Subcutaneous preadipocyte (primary cell): ENCODE data around the gene LRRC23. TPM values are rescaled to one million over a fixed set of nuclear protein-coding genes. Genes with fewer than 3 reads are reported as not detected.

Source experiments
- small RNA-seq: library from RNA; depleted of rRNA; stranded (forward); fragments of <200 nt; gene quantifications from one replicate; pipeline ENCODE3, GENCODE V24; 2012
- total RNA-seq: library from RNA; depleted of rRNA; stranded (reverse); fragments of >200 nt; gene quantifications from 2 replicates; pipeline ENCODE4 v1.2.3, GENCODE V29; 2012

Gene LRRC23, protein sequence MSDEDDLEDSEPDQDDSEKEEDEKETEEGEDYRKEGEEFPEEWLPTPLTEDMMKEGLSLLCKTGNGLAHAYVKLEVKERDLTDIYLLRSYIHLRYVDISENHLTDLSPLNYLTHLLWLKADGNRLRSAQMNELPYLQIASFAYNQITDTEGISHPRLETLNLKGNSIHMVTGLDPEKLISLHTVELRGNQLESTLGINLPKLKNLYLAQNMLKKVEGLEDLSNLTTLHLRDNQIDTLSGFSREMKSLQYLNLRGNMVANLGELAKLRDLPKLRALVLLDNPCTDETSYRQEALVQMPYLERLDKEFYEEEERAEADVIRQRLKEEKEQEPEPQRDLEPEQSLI
- total RNA-seq = 5.1 TPM in 2 replicates

DNA sequence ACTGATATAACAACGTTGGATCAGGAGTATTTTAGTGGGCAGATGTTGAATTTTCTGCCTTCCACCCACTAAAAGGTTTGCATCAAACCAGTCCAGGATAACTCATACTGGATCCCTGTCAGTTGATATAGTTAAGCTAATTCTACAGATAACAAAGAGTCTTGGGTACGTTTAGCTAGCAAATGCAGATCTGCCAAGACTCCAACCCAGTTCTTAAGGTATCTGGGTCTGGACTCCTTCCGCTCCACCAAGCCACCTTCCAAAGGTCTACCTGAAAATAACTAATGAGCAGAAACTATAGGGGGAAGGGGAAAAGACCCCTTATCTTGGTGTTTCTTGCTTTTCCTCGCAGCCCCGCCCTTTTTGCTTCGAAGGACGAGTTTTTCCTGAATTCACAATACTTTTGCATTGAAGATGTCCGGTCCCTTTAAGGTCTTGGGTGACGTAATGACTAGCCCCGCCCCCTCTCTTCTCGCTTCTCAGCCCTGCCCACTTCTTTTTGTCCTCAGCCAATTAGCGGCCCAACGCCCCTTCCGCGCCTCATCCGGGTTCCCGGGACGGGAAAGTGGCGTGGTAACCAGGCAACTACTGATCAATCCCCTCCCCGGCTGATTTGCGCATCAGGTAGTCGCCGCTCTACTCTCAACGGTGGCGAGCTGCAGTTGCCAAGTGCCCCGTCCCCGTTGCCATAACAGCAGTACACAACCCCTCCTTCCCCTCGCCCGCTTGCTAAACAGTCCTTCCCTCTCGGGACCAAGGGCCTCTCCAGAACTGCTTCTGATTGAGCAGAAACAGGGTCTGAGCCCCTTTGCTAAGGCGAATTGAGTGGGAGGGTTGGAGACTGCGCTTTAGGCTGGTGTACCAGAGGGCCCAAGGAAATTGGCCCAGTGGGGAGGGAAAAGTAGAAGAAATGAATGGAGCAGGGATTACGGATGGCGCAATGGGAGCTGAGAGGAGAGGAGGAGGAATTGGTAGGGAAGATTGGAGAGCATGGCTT is at the start of gene LRRC23:
Gene LRRC23 (plus strand): TSS at position 543 of the 997 bp plus-strand sequence. CDS start 812 bp downstream, outside the sequence.

DNA sequence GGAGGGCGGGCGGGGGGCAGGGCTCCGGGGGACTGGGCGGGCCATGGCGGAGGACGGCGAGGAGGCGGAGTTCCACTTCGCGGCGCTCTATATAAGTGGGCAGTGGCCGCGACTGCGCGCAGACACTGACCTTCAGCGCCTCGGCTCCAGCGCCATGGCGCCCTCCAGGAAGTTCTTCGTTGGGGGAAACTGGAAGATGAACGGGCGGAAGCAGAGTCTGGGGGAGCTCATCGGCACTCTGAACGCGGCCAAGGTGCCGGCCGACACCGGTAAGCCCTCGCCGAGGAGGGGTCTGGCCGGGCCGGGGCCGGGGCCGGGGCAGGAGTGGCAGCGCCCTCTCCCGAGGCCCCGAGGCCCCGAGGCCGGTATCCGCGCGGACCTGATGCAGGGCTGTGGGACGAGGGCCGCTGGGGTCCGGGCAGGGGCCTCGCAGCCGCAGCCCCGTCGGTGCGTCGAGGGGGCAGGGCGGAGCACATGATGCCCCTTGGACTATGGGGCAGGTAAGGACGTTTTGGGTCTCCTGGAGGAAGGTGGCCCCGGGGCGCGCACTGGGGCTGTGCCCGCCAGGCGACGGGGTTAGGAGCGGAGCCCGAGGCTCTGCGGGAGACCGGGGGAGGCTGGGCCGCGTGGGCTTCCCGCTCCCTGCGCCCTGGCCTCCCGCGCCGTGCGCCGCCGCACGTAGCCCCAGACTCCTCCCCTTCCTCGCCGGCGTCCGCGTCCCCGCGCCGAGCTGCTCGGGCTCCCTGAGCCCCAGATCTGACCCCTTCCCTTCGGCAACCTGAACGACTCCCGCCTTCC is 37.0 kb upstream of the LRRC23 start, which contains the start of gene TPI1:
Gene TPI1 (plus strand): TSS at position 119 of the 798 bp plus-strand sequence. CDS start 36 bp downstream, at position 155.

DNA sequence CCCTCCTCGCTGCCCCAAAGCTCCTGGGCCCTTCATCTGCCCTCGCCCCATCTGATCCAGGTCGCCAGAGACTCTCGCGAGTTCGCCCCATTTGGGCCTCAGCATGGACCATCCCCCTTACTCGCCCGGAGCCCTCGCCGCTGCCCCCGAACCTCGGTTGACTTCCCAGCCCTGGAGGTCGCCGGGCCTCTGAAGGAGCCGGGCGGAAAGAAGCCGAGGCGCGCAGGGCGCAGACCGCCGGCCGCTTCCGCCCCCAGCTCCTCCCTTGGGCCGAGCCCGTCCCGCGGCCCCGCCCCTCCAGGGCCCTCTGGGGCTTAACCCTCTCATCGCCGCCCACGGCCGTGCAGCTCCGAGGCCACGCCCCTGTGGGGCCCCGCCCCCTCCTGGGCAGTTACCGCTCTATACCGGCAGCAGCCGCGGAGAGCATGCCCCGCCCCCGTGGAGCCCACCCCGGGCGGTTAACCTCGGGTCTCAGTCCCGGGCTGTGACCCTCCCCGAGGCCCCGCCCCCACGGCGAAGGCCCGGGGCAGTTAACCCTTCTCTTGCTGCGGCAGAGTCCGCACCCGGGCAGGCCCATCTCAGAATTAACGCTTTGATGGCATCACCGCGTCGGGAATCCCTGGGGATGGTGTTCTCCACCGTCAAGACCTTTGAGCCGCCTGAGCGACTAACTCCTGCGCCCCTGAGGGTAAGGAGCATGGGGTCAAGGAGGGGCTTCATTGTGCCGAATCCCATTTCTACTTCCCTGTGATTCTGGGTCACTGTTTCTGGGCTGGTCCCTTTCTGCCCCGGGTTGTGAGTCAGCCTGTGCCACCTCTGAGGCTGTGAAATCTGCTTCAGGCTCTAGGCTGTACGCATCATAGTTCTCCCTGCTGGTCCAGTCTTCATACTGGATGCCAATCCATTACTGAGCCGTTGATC is 31.3 kb upstream of the LRRC23 start, which contains the start of gene SPSB2:
Gene SPSB2 (minus strand): TSS at position 210 of the 921 bp plus-strand sequence. CDS start 402 bp downstream, outside the sequence.

DNA sequence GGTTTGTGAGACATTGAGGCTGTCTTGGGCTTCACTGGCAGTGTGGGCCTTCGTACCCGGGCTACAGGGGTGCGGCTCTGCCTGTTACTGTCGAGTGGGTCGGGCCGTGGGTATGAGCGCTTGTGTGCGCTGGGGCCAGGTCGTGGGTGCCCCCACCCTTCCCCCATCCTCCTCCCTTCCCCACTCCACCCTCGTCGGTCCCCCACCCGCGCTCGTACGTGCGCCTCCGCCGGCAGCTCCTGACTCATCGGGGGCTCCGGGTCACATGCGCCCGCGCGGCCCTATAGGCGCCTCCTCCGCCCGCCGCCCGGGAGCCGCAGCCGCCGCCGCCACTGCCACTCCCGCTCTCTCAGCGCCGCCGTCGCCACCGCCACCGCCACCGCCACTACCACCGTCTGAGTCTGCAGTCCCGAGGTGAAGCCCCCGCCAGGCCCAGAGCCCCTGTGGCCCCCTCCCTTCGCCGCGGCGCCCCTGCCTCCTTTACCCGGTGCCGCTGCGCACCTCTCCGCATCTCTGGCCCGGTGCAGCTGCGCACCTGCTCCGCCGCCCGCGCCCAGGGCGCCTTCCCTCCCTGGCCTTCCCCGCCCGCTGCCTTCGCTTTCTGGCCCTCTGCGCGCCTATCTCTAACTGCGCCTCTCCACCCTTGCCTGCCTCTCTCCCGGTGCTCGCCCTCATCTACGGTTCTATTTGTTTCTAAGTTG is 9.8 kb downstream of the LRRC23 start, which contains the start of gene ENO2:
Gene ENO2 (plus strand): TSS at position 335 of the 701 bp plus-strand sequence. CDS start 1,253 bp downstream, outside the sequence.

DNA sequence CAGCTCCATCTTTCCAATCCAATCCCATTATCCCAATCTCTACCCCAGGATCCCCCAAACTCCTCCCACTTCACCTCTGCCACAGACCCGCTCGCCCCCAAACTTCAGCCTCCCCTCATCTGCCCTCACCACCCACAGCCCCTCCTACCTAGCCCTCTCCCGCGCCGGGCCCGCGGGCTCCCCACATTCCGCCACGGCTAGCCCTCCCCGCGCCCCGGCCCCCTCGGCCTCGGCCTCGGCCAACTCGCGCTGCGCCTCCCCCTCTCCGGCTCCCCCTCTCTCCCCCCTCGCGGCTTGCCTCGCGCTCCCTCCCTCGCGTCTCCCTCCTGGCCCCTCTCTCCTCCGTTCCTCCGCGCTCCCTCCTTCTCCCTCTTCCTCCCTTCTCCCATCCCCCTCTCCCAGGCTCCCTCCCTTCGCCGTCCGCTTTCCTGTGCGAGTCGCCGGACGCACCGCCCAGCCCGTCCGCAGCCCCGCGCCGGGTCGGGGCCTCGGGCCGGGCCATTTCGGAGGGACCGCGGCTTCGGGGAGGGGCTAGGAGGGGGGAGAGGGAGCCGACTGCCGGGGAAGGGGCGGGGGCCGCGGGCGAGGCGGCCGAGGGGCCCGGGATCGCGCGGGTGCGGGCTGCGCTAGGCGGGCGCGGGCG is 22.9 kb downstream of the LRRC23 start, which contains the start of gene ATN1:
Gene ATN1 (plus strand): TSS at position 581 of the 643 bp plus-strand sequence. CDS start 6,043 bp downstream, outside the sequence.

DNA sequence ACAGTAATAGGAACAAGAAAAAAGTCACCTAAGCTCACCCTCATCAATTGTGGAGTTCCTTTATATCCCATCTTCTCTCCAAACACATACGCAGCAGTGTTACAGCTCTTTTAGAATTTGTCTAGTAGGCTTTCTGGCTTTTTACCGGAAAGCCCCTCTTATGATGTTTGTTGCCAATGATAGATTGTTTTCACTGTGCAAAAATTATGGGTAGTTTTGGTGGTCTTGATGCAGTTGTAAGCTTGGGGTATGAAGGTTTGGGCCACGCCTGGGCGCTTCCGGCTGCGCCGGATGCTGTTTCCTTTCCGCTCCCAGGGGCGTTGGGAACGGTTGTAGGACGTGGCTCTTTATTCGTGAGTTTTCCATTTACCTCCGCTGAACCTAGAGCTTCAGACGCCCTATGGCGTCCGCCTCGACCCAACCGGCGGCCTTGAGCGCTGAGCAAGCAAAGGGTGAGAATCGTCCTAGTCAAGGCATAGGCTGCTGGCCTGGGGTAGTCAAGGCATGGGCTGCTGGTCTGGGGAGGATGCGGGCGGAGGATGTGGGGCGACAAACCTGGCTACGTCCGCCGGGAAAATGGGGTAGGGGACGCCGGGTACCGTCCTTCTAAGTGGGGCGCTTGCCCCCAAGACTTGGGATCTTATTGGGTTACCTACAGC is 39.2 kb downstream of the LRRC23 start, which contains the start of the genes C12orf57 and RNU7-1:
Gene C12orf57 (plus strand): TSS at position 301 of the 659 bp plus-strand sequence. CDS start 100 bp downstream, at position 401.
Gene RNU7-1 (plus strand): TSS at position 95 of the 659 bp plus-strand sequence.

DNA sequence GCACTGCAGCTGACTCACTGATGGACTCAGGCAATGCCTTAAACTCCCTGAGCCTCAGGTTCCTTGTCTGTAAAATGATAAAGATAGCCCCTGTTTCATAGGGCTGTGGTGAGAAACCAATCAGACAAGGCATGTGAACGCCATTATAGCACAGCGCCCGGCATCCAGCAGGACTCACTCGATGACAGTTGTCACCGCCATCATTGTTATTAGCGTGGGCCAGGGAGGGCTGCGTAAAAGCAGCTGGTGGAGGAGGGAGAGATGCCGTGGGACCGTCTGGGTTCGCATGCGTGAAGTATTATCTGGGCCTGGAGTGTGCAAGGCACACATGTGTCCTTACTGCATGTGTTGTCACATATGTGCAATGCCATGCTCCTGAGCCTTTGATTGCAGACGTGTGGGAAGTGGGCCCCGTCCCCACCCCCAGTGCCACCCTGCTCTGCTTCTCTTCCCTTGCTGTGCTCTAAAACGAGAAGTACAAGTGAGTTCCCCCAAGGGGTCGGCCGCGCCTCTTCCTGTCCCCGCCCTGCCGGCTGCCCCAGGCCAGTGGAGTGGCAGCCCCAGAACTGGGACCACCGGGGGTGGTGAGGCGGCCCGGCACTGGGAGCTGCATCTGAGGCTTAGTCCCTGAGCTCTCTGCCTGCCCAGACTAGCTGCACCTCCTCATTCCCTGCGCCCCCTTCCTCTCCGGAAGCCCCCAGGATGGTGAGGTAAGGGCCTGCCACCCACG is 46.4 kb downstream of the LRRC23 start, which contains the start of gene PTPN6:
Gene PTPN6 (plus strand): TSS at position 546 of the 730 bp plus-strand sequence. CDS start 157 bp downstream, at position 703.

Small RNAs within 50 kb of the gene (small RNA-seq; reads per million reads assigned to genes)
- gene MIR141 (5.8 reads per million, percentile 93 among the genes with 10 or more reads in this experiment), gene MIR200C (108 reads per million, percentile 99 among the genes with 10 or more reads in this experiment), gene RNU7-1 (not detected)

Other genes with a start within 250 kb of the LRRC23 start
- gene ING4, start 241.7 kb upstream of the LRRC23 start, total RNA-seq = 13.5 and 21.7 TPM in 2 replicates
- 16.9 and 17.8 TPM in 2 replicates for gene ZNF384, start 215.4 kb upstream of the LRRC23 start, total RNA-seq
- gene PIANP, start 204.0 kb upstream of the LRRC23 start, total RNA-seq = under 0.01 TPM in 1 of 2 replicates, not detected in the other
- gene COPS7A, start 180.8 kb upstream of the LRRC23 start, total RNA-seq = 97.4 TPM in 2 replicates
- 133 and 141 TPM in 2 replicates for gene MLF2, start 151.7 kb upstream of the LRRC23 start, total RNA-seq
- 62.9 and 72.0 TPM in 2 replicates for gene PTMS, start 138.5 kb upstream of the LRRC23 start, total RNA-seq
- not detected in 2 replicates for gene LAG3, start 132.3 kb upstream of the LRRC23 start, total RNA-seq
- under 0.01 and 0.73 TPM in 2 replicates for gene CD4, start 115.3 kb upstream of the LRRC23 start, total RNA-seq
- gene GPR162, start 83.0 kb upstream of the LRRC23 start, total RNA-seq = 0.73 and 1.2 TPM in 2 replicates
- gene P3H3, start 76.4 kb upstream of the LRRC23 start, total RNA-seq = 44.1 and 49.3 TPM in 2 replicates
- 1.1 and 2.2 TPM in 2 replicates for gene GNB3, start 63.9 kb upstream of the LRRC23 start, total RNA-seq
- 29.4 and 36.4 TPM in 2 replicates for gene CDCA3, start 53.5 kb upstream of the LRRC23 start, total RNA-seq
- 86.7 and 96.4 TPM in 2 replicates for gene USP5, start 52.7 kb upstream of the LRRC23 start, total RNA-seq
- 941 and 1,349 TPM in 2 replicates for gene TPI1, start 37.3 kb upstream of the LRRC23 start, total RNA-seq
- gene SPSB2, start 31.5 kb upstream of the LRRC23 start, total RNA-seq = 4.0 and 4.9 TPM in 2 replicates
- gene ENO2, start 9.8 kb downstream of the LRRC23 start, total RNA-seq = 6.6 and 9.0 TPM in 2 replicates
- gene ATN1, start 23.1 kb downstream of the LRRC23 start, total RNA-seq = 10.3 and 11.7 TPM in 2 replicates
- not detected in 2 replicates for gene RNU7-1, start 39.0 kb downstream of the LRRC23 start, total RNA-seq
- 37.7 and 63.9 TPM in 2 replicates for gene C12orf57, start 39.2 kb downstream of the LRRC23 start, total RNA-seq
- not detected in 2 replicates for gene PTPN6, start 46.5 kb downstream of the LRRC23 start, total RNA-seq
- 213 and 237 TPM in 2 replicates for gene PHB2, start 65.8 kb downstream of the LRRC23 start, total RNA-seq
- 44.5 and 46.1 TPM in 2 replicates for gene EMG1, start 66.1 kb downstream of the LRRC23 start, total RNA-seq
- 24.3 and 27.8 TPM in 2 replicates for gene LPCAT3, start 113.7 kb downstream of the LRRC23 start, total RNA-seq
- 43.2 and 191 TPM in 2 replicates for gene C1S, start 155.9 kb downstream of the LRRC23 start, total RNA-seq
- 30.1 and 155 TPM in 2 replicates for gene C1R, start 187.6 kb downstream of the LRRC23 start, total RNA-seq
- 28.7 and 43.4 TPM in 2 replicates for gene C1RL, start 204.4 kb downstream of the LRRC23 start, total RNA-seq
- not detected in 2 replicates for gene RBP5, start 224.1 kb downstream of the LRRC23 start, total RNA-seq
- gene CLSTN3, start 225.5 kb downstream of the LRRC23 start, total RNA-seq = 5.9 and 6.6 TPM in 2 replicates